Activated naive CD8-positive, alpha-beta T cell treated with anti-CD3 and anti-CD28 coated beads for 36 hours (primary cell): ENCODE results near the gene NPBWR2. TPM values are rescaled to one million over a fixed set of nuclear protein-coding genes. Genes with fewer than 3 reads are reported as not detected.

ENCODE experiments used
- DNase-seq: peaks from one replicate; pipeline ENCODE4 v3.0.0; 2021
- H3K27ac Mint-ChIP-seq: one replicate; pipeline ENCODE4 v1.8.0; 2022; ENCODE audit warnings: mild to moderate bottlenecking, moderate library complexity, mixed read lengths
- H3K27me3 Mint-ChIP-seq: one replicate; pipeline ENCODE4 v1.8.0; 2022; ENCODE audit warnings: mild to moderate bottlenecking, mixed read lengths
- H3K36me3 Mint-ChIP-seq: one replicate; pipeline ENCODE4 v1.8.0; 2021; ENCODE audit warnings: mild to moderate bottlenecking, mixed read lengths
- H3K4me1 Mint-ChIP-seq: one replicate; pipeline ENCODE4 v1.8.0; 2021; ENCODE audit warnings: mixed read lengths
- H3K4me3 Mint-ChIP-seq: one replicate; pipeline ENCODE4 v1.8.0; 2022; ENCODE audit warnings: mild to moderate bottlenecking, moderate library complexity, mixed read lengths
- H3K9me3 Mint-ChIP-seq: one replicate; pipeline ENCODE4 v1.8.0; 2022; ENCODE audit warnings: mixed read lengths
- total RNA-seq, 2 experiments: library from RNA; stranded (reverse); gene quantifications; one replicate each; pipeline ENCODE4 v1.2.3, GENCODE V29; 2021

Gene NPBWR2
- total RNA-seq, 2 experiments from 2014 or later, result not detected

GRCh38 chr20:64114356-64114971, 7.1 kb upstream of the NPBWR2 start:
- H3K36me3 Mint-ChIP-seq, result no peaks in the 10 kb centered on the region
- no peak for DNase-seq
- no peak overlapping the region for H3K27ac Mint-ChIP-seq
- no peaks in the 10 kb centered on the region for H3K9me3 Mint-ChIP-seq
- H3K4me1 Mint-ChIP-seq, result no peaks in the 10 kb centered on the region
- no peak overlapping the region for H3K4me3 Mint-ChIP-seq
- H3K27me3 Mint-ChIP-seq, result no peaks in the 10 kb centered on the region

- Mint-ChIP-seq H3K27ac (no peak overlapping the region), H3K9me3 (no peaks in the 10 kb centered on the region), H3K4me1 (no peaks in the 10 kb centered on the region), H3K4me3 (no peak overlapping the region), H3K36me3 (no peaks in the 10 kb centered on the region), H3K27me3 (no peaks in the 10 kb centered on the region)
- no peak for DNase-seq
Observed at GRCh38 chr20:64113796-64114355, 6.5 kb upstream of the NPBWR2 start.

DNA sequence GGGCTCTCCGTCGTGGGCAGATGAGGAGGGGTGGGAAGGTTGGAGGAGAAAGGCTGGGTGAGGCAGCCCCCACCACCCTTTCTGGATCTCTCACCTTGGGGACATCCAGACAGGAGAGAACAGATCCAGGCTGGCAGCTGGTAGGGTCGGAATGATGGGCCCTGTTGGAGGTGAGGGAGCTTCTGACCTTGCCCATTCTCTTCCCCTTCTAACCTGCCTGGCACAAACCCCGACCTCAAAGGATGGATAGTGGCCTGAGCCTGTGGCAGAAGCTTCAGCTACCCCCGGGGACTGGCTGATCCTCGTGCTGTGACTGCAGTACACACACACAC, 6.0 kb upstream of the NPBWR2 start:
- H3K27me3 Mint-ChIP-seq, result no peaks in the 10 kb centered on the region
- H3K36me3 Mint-ChIP-seq, result no peaks in the 10 kb centered on the region
- no peaks in the 10 kb centered on the region for H3K9me3 Mint-ChIP-seq
- no peak overlapping the region for H3K27ac Mint-ChIP-seq
- no peak for DNase-seq
- no peak overlapping the region for H3K4me3 Mint-ChIP-seq
- H3K4me1 Mint-ChIP-seq, result no peaks in the 10 kb centered on the region

GRCh38 chr20:64112691-64113443, 5.5 kb upstream of the NPBWR2 start:
- Mint-ChIP-seq H3K36me3 (no peaks in the 10 kb centered on the region), H3K4me1 (no peaks in the 10 kb centered on the region), H3K27me3 (no peaks in the 10 kb centered on the region), H3K9me3 (no peaks in the 10 kb centered on the region), H3K27ac (no peak overlapping the region), H3K4me3 (no peak overlapping the region)
- DNase-seq, result no peak

DNA sequence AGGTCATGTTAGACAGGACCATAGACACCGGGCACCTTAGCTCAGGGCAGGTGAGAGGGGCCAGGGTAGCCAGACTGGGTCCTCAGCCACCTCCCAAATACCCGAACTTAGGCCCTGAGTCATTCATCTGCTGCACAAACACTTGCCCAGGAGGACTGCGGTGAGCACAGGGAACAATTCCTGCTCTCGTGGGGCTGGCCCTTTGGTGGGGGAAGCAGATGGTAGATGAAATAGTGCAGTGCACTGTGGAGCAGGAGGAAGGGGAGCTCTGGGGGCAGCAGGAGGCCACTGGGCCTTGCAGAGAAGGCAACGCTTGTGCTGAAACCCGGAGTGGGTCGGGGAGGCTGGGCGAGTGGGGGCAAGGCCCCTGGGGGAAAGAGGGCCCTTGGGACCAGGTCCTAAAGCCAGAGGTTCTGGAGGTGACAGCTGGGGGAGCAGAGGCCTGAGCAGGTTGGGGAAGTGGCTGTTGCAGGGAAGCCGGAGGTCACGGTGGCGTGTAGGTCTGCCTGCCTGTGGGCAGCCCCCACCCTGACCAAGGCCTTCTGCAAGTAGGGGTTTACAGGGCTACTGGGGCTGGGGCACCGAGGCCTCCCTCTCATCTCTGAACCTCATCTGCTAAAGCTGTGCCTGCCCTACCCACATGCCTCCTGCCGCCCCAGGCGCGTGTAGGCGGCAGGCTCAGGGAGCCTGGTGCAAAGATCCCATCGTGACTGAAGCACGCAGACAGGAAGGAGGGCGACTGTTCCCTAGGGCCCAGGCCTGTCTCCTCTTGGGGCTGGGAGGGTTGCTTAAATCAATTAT, 4.7 kb upstream of the NPBWR2 start:
- Mint-ChIP-seq H3K9me3 (no peaks in the 10 kb centered on the region), H3K27me3 (no peaks in the 10 kb centered on the region), H3K36me3 (no peaks in the 10 kb centered on the region), H3K27ac (no peak overlapping the region), H3K4me1 (no peaks in the 10 kb centered on the region), H3K4me3 (no peak overlapping the region)
- DNase-seq, result no peak

GRCh38 chr20:64110411-64111068, 3.2 kb upstream of the NPBWR2 start:
- no peak overlapping the region for H3K4me3 Mint-ChIP-seq
- H3K27me3 Mint-ChIP-seq, result no peaks in the 10 kb centered on the region
- no peaks in the 10 kb centered on the region for H3K4me1 Mint-ChIP-seq
- no peak for DNase-seq
- no peak overlapping the region for H3K27ac Mint-ChIP-seq
- H3K9me3 Mint-ChIP-seq, result no peaks in the 10 kb centered on the region
- no peaks in the 10 kb centered on the region for H3K36me3 Mint-ChIP-seq

GRCh38 chr20:64109831-64110391, 2.5 kb upstream of the NPBWR2 start:
- DNase-seq, result no peak
- Mint-ChIP-seq H3K27ac (no peak overlapping the region), H3K27me3 (no peaks in the 10 kb centered on the region), H3K36me3 (no peaks in the 10 kb centered on the region), H3K4me3 (no peak overlapping the region), H3K4me1 (no peaks in the 10 kb centered on the region), H3K9me3 (no peaks in the 10 kb centered on the region)

DNA sequence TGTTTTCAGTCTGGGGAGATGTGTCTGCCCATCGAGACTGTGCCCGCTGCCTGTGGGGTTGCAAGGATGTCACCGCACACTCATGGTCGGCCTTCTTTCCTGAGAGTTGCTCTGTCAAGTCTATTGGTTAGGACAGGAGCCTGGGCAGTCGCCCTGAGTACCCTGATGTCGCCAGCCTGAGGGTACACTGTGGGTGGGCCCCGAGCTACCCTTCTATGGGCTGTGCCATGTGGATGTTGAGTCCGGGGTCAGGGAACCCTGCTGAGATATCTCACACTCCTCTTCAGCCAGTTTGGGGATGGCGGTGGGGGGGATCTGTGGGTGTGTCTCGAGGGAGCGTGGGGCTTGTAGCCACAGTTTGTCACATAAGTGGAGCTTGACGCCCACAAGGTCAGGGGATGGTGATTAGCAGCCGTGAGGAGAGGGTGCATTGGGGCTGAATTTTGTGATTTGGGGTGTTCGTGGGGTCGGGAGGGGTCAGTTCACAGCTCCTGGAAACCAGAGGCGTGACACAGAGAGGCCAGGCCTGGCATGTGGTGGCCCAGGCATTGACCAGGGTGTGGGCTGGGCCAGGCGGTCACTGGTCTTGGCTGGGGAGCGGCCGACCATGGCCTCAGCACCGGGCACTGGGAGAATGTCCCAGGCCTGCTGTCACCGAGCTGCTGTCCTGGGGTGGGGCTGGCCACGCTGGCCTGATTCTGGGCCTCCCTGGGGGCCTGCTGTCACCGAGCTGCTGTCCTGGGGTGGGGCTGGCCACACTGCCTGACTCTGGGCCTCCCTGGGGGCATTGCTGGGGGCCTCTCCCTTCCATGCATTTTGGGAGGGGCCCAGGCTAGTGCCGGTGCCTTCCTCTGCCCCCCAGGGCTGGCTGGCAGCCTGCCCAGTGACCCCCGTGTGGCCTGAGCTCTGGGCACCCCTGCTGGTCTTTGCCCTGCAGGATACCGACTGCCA, 1.6 kb upstream of the NPBWR2 start:
- H3K36me3 Mint-ChIP-seq, result no peaks in the 10 kb centered on the region
- no peak for DNase-seq
- no peak overlapping the region for H3K4me3 Mint-ChIP-seq
- no peaks in the 10 kb centered on the region for H3K9me3 Mint-ChIP-seq
- no peaks in the 10 kb centered on the region for H3K4me1 Mint-ChIP-seq
- H3K27ac Mint-ChIP-seq, result no peak overlapping the region
- peaks cover 1% of the 10 kb centered on the region for H3K27me3 Mint-ChIP-seq

DNA sequence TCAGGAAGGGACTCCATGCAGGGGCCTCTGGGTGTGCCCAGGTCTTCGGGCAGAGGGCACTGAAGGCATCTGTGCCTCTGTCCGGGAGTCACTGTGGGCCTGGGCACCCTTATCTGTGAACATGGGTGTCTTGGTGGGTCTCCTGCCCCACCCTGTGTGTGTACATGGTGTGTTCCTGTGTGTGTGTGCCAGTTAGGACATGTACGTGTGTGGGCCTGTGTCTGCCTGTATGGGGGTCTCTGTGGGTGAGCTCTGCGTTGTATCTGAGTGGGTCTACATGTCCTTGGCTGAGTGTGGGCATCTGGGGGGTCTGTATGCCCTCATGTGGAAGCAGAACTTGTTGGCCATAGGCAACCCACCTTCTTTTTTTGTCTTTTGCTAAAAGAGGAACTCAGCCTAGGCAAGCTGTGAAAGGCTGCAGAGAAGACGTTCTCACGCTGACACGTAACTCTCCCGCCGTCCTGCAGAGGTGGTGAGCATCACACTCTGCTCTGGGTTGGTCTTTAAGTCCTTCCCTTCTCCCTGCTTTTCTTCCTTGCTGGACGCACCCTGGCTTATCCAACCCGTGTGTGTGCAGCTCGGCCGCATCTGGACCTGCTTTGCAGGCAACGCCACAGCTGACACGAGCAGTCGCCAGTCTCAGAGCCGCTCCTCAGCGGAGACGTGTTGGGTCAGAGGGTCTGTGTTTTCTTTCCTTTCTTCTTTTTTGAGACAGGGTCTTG, 532 bp upstream of the NPBWR2 start:
- Mint-ChIP-seq H3K27ac (no peak overlapping the region), H3K36me3 (no peaks in the 10 kb centered on the region), H3K27me3 (peaks cover 12% of the 10 kb centered on the region), H3K9me3 (no peaks in the 10 kb centered on the region), H3K4me3 (no peak overlapping the region), H3K4me1 (no peaks in the 10 kb centered on the region)
- no peak for DNase-seq

GRCh38 chr20:64106435-64106961, 867 bp downstream of the NPBWR2 start:
- no peak for DNase-seq
- Mint-ChIP-seq H3K27me3 (peaks cover 17% of the 10 kb centered on the region), H3K9me3 (no peaks in the 10 kb centered on the region), H3K36me3 (no peaks in the 10 kb centered on the region), H3K4me1 (peaks cover 3% of the 10 kb centered on the region), H3K4me3 (no peak overlapping the region), H3K27ac (no peak overlapping the region)

- Mint-ChIP-seq H3K36me3 (no peaks in the 10 kb centered on the region), H3K4me3 (no peak overlapping the region), H3K4me1 (peaks cover 6% of the 10 kb centered on the region), H3K27me3 (peaks cover 22% of the 10 kb centered on the region), H3K27ac (no peak overlapping the region), H3K9me3 (no peaks in the 10 kb centered on the region)
- DNase-seq, result no peak
Observed at GRCh38 chr20:64105846-64106434, 1.4 kb downstream of the NPBWR2 start.

- no peak overlapping the region for H3K4me3 Mint-ChIP-seq
- no peaks in the 10 kb centered on the region for H3K9me3 Mint-ChIP-seq
- H3K36me3 Mint-ChIP-seq, result no peaks in the 10 kb centered on the region
- H3K27ac Mint-ChIP-seq, result no peak overlapping the region
- peaks cover 15% of the 10 kb centered on the region for H3K4me1 Mint-ChIP-seq
- DNase-seq, result no peak
- peaks cover 23% of the 10 kb centered on the region for H3K27me3 Mint-ChIP-seq
Observed at GRCh38 chr20:64104667-64105451, 2.5 kb downstream of the NPBWR2 start.
